ENCODE data around the gene KIAA2012. TPM values are rescaled to one million over a fixed set of nuclear protein-coding genes. Genes with fewer than 3 reads are reported as not detected.

Gene KIAA2012
- total RNA-seq, 1 donor from 2014 or later = not detected

- TF ChIP-seq CTCF (IDR thresholded peaks at IDR 0.05) = no peak
- DNase-seq (ENCODE audit: extremely low spot score, unreplicated experiment) = no peak
- Mint-ChIP-seq H3K27ac (ENCODE audit: unreplicated experiment) (no peak overlapping the region), H3K9me3 (ENCODE audit: unreplicated experiment) (no peaks in the 10 kb centered on the region), H3K36me3 (ENCODE audit: unreplicated experiment) (no peaks in the 10 kb centered on the region), H3K4me1 (ENCODE audit: unreplicated experiment) (peaks cover 14% of the 10 kb centered on the region), H3K4me3 (ENCODE audit: unreplicated experiment) (no peak overlapping the region), H3K27me3 (ENCODE audit: unreplicated experiment) (no peaks in the 10 kb centered on the region)
Observed at GRCh38 chr2:202066875-202067274, 6.2 kb upstream of the KIAA2012 start.

- TF ChIP-seq CTCF (IDR thresholded peaks at IDR 0.05) = no peak
- Mint-ChIP-seq H3K4me3 (ENCODE audit: unreplicated experiment) (no peak overlapping the region), H3K36me3 (ENCODE audit: unreplicated experiment) (no peaks in the 10 kb centered on the region), H3K4me1 (ENCODE audit: unreplicated experiment) (peaks cover 14% of the 10 kb centered on the region), H3K9me3 (ENCODE audit: unreplicated experiment) (no peaks in the 10 kb centered on the region), H3K27me3 (ENCODE audit: unreplicated experiment) (no peaks in the 10 kb centered on the region), H3K27ac (ENCODE audit: unreplicated experiment) (no peak overlapping the region)
- DNase-seq (ENCODE audit: extremely low spot score, unreplicated experiment) = no peak
Observed at GRCh38 chr2:202067589-202067988, 5.5 kb upstream of the KIAA2012 start.

GRCh38 chr2:202069170-202070067 lies 3.6 kb upstream of the KIAA2012 start:
- H3K9me3 Mint-ChIP-seq (ENCODE audit: unreplicated experiment) = no peaks in the 10 kb centered on the region
- no peak overlapping the region for H3K27ac Mint-ChIP-seq (ENCODE audit: unreplicated experiment)
- H3K4me3 Mint-ChIP-seq (ENCODE audit: unreplicated experiment) = no peak overlapping the region
- no peaks in the 10 kb centered on the region for H3K27me3 Mint-ChIP-seq (ENCODE audit: unreplicated experiment)
- H3K4me1 Mint-ChIP-seq (ENCODE audit: unreplicated experiment) = peaks cover 5% of the 10 kb centered on the region
- no peak for DNase-seq (ENCODE audit: extremely low spot score, unreplicated experiment)
- TF ChIP-seq CTCF (IDR thresholded peaks at IDR 0.05) = no peak
- no peaks in the 10 kb centered on the region for H3K36me3 Mint-ChIP-seq (ENCODE audit: unreplicated experiment)

GRCh38 chr2:202071107-202071506 lies 1.9 kb upstream of the KIAA2012 start:
- H3K27me3 Mint-ChIP-seq (ENCODE audit: unreplicated experiment) = no peaks in the 10 kb centered on the region
- H3K9me3 Mint-ChIP-seq (ENCODE audit: unreplicated experiment) = no peaks in the 10 kb centered on the region
- H3K4me3 Mint-ChIP-seq (ENCODE audit: unreplicated experiment) = no peak overlapping the region
- no peaks in the 10 kb centered on the region for H3K36me3 Mint-ChIP-seq (ENCODE audit: unreplicated experiment)
- no peak for DNase-seq (ENCODE audit: extremely low spot score, unreplicated experiment)
- no peak overlapping the region for H3K27ac Mint-ChIP-seq (ENCODE audit: unreplicated experiment)
- TF ChIP-seq CTCF (IDR thresholded peaks at IDR 0.05) = no peak
- H3K4me1 Mint-ChIP-seq (ENCODE audit: unreplicated experiment) = no peaks in the 10 kb centered on the region

- H3K27me3 Mint-ChIP-seq (ENCODE audit: unreplicated experiment) = no peaks in the 10 kb centered on the region
- TF ChIP-seq CTCF (IDR thresholded peaks at IDR 0.05) = peak; percentile 24
- no peak overlapping the region for H3K4me3 Mint-ChIP-seq (ENCODE audit: unreplicated experiment)
- no peaks in the 10 kb centered on the region for H3K36me3 Mint-ChIP-seq (ENCODE audit: unreplicated experiment)
- no peak overlapping the region for H3K27ac Mint-ChIP-seq (ENCODE audit: unreplicated experiment)
- H3K9me3 Mint-ChIP-seq (ENCODE audit: unreplicated experiment) = no peaks in the 10 kb centered on the region
- DNase-seq (ENCODE audit: extremely low spot score, unreplicated experiment) = no peak
- H3K4me1 Mint-ChIP-seq (ENCODE audit: unreplicated experiment) = no peaks in the 10 kb centered on the region
Observed at GRCh38 chr2:202072226-202072625, 829 bp upstream of the KIAA2012 start.
